RPMI8226 (cell line): ENCODE measurements around the gene MAPK6.
"Not testable (repeated sequence)": the region's sequence is repeated elsewhere in the genome, so short reads cannot be mapped to it uniquely, and the experiment has no call there.

ENCODE experiments used
- DNase-seq: peaks from one replicate; pipeline ENCODE4 v3.0.0-alpha.2; 2015

Gene MAPK6

GRCh38 chr15:52050416-52050815, 31.4 kb downstream of the MAPK6 start:
- DNase-seq, result no peak

- DNase-seq, result peak; percentile 53
Observed at GRCh38 chr15:52052066-52052935, 33.3 kb downstream of the MAPK6 start.

- no peak for DNase-seq
Observed at GRCh38 chr15:52054381-52054780, 35.4 kb downstream of the MAPK6 start.

- not testable (repeated sequence) for DNase-seq
Observed at GRCh38 chr15:52054858-52055257, 35.8 kb downstream of the MAPK6 start.

- DNase-seq, result no peak
Observed at GRCh38 chr15:52056001-52056400, 37.0 kb downstream of the MAPK6 start.

GRCh38 chr15:52056496-52056895, 37.5 kb downstream of the MAPK6 start:
- no peak for DNase-seq

- DNase-seq, result no peak
Observed at GRCh38 chr15:52057996-52058395, 39.0 kb downstream of the MAPK6 start.

GRCh38 chr15:52060501-52060900, 41.5 kb downstream of the MAPK6 start:
- DNase-seq, result no peak

- no peak for DNase-seq
Observed at GRCh38 chr15:52066842-52067544, 48.0 kb downstream of the MAPK6 start.

GRCh38 chr15:52067545-52067926, 48.5 kb downstream of the MAPK6 start:
- DNase-seq, result no peak

GRCh38 chr15:52068004-52068615, 49.1 kb downstream of the MAPK6 start:
- DNase-seq, result no peak

- no peak for DNase-seq
Observed at GRCh38 chr15:52069559-52069958, 50.5 kb downstream of the MAPK6 start.

- no peak for DNase-seq
Observed at GRCh38 chr15:52071570-52071969, 52.6 kb downstream of the MAPK6 start.

GRCh38 chr15:52076889-52077781, 58.1 kb downstream of the MAPK6 start:
- no peak for DNase-seq

GRCh38 chr15:52078197-52078875, 59.3 kb downstream of the MAPK6 start:
- DNase-seq, result no peak

- DNase-seq, result peak; percentile 91
Observed at GRCh38 chr15:52078876-52079700, 60.1 kb downstream of the MAPK6 start.

- no peak for DNase-seq
Observed at GRCh38 chr15:52080031-52080430, 61.0 kb downstream of the MAPK6 start.

- no peak for DNase-seq
Observed at GRCh38 chr15:52080706-52081392, 61.8 kb downstream of the MAPK6 start.

- DNase-seq, result peak; percentile 87
Observed at GRCh38 chr15:52082197-52083036, 63.4 kb downstream of the MAPK6 start.

- not testable (repeated sequence) for DNase-seq
Observed at GRCh38 chr15:52083037-52083359, 64.0 kb downstream of the MAPK6 start.
